ENCODE data around the gene HSH2D. TPM values are rescaled to one million over a fixed set of nuclear protein-coding genes. Genes with fewer than 3 reads are reported as not detected.

HSH2D gene
- total and polyA plus RNA-seq, 9 of the 15 experiments (the other 6 are each of a cell fraction or from before 2014, with no cell fraction given) = 0.03 to 1.1 (median 0.35) TPM; not detected in 1

- TF ChIP-seq COPS2 (conservative IDR thresholded peaks at IDR 0.05) (no peak), WHSC1 (IDR thresholded peaks at IDR 0.05; ENCODE audit: low read length) (no peak), ZNF354B (CRISPR knock-in tag; IDR thresholded peaks at IDR 0.05) (no peak), SMARCA5 (IDR thresholded peaks at IDR 0.05) (no peak), KHSRP (IDR thresholded peaks at IDR 0.05) (no peak), HDAC8 (tag; IDR thresholded peaks at IDR 0.05) (no peak), ARID3B (CRISPR knock-in tag; IDR thresholded peaks at IDR 0.05; ENCODE audit: borderline replicate concordance) (no peak), TBP (optimal IDR thresholded peaks at IDR 0.05; ENCODE audit: low read depth, low read length) (peak; percentile 41), NR2F6 (CRISPR knock-in tag; IDR thresholded peaks at IDR 0.05) (no peak), ZNF778 (CRISPR knock-in tag; IDR thresholded peaks at IDR 0.05) (no peak), ZNF212 (CRISPR knock-in tag; IDR thresholded peaks at IDR 0.05) (no peak), RUNX1 (IDR thresholded peaks at IDR 0.05; ENCODE audit: low read depth) (no peak), SREBF2 (CRISPR knock-in tag; IDR thresholded peaks at IDR 0.05) (no peak), DLX4 (CRISPR knock-in tag; IDR thresholded peaks at IDR 0.05) (no peak), NR0B1 (IDR thresholded peaks at IDR 0.05; ENCODE audit: partially characterized antibody) (no peak), ZNF253 (CRISPR knock-in tag; conservative IDR thresholded peaks at IDR 0.05) (no peak), NKRF (IDR thresholded peaks at IDR 0.05; ENCODE audit: borderline replicate concordance) (no peak), ZNF785 (CRISPR knock-in tag; IDR thresholded peaks at IDR 0.05) (no peak), MITF (IDR thresholded peaks at IDR 0.05) (no peak), POLR2AphosphoS2 (IDR thresholded peaks at IDR 0.05; ENCODE audit: low read length) (no peak), KLF16 (IDR thresholded peaks at IDR 0.05) (no peak), MCM5 (IDR thresholded peaks at IDR 0.05; ENCODE audit: low read depth) (no peak), HOMEZ (CRISPR knock-in tag; IDR thresholded peaks at IDR 0.05) (no peak)
Measured at GRCh38 chr19:16197622-16198369, 54.3 kb downstream of the HSH2D start, which contains the start of gene AP1M1 (continued).

All from K562 (cell line).